Panc1 (cell line): ENCODE measurements around the gene PORCN.

Experiments used
- CTCF ChIP-seq: fragments of 450-650 bp; IDR thresholded peaks from 2 replicates; pipeline ENCODE4 v1.5.1; 2017; ENCODE audit warnings: mild to moderate bottlenecking
- POLR2AphosphoS5 ChIP-seq: IDR thresholded peaks from 2 replicates; pipeline ENCODE4 v1.6.1; 2012; ENCODE audit warnings: mild to moderate bottlenecking, low read depth, low read length, moderate library complexity
- REST ChIP-seq, 2 experiments: IDR thresholded peaks; 2 replicates each; pipeline ENCODE4 v1.6.1; 2011 to 2012; ENCODE audit warnings: low read depth in 2 of 2, control low read depth in 1 of 2, low read length in 1 of 2, mild to moderate bottlenecking in 1 of 2, moderate library complexity in 1 of 2; ENCODE audit not compliant: insufficient read depth in 1 of 2
- SIN3A ChIP-seq: IDR thresholded peaks from 2 replicates; pipeline ENCODE4 v1.6.1; 2012; ENCODE audit warnings: low read depth, mild to moderate bottlenecking, low read length, moderate library complexity, borderline replicate concordance; ENCODE audit not compliant: insufficient read depth
- TCF7L2 ChIP-seq: IDR thresholded peaks from 2 replicates; pipeline ENCODE4 v1.6.1; 2011; ENCODE audit warnings: mild to moderate bottlenecking, low read depth, low read length, inconsistent platforms

GRCh38 chrX:48514868-48515460, 6.2 kb downstream of the PORCN start:
- TF ChIP-seq CTCF (no peak), TCF7L2 (no peak), SIN3A (no peak), REST (IDR thresholded peaks at IDR 0.05; ENCODE audit: insufficient read depth in 1 of 2, low read depth in 2 of 2, low read length in 1 of 2) (no peak), POLR2AphosphoS5 (no peak)
